Neural progenitor cell (in vitro differentiated cells): ENCODE results near the gene KCTD4.

Experiments used
- EZH2 ChIP-seq: fragments of 200-600 bp; sonication (generic); IDR thresholded peaks from 2 replicates; pipeline ENCODE4 v1.6.1; 2017; ENCODE audit warnings: antibody characterized with exemption, mild to moderate bottlenecking, moderate library complexity
- TF ChIP-seq, protein P1 (sequence below): fragments of 200-600 bp; sonication (generic); IDR thresholded peaks from 2 replicates; pipeline ENCODE4 v1.5.1; 2017; ENCODE audit warnings: antibody characterized with exemption, mild to moderate bottlenecking

DNA sequence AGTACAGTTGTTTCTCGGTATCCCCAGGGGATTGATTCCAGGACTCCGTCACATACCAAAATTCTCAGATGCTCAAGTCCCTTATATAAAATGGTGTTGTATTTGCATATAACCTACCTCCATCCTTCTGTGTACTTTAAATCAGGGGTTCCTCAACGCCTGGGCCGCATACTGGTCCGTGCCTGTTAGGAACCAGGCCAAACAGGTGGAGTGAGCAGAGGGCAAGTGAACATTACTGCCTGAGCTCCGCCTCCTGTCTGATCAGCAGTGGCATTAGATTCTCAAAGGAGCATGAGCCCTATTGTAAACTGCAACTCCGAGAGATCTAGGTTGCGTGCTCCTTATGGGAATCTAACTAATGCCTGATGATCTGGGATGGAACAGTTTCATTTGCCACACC is 42.2 kb upstream of the KCTD4 start:
- TF ChIP-seq, protein P1, sequence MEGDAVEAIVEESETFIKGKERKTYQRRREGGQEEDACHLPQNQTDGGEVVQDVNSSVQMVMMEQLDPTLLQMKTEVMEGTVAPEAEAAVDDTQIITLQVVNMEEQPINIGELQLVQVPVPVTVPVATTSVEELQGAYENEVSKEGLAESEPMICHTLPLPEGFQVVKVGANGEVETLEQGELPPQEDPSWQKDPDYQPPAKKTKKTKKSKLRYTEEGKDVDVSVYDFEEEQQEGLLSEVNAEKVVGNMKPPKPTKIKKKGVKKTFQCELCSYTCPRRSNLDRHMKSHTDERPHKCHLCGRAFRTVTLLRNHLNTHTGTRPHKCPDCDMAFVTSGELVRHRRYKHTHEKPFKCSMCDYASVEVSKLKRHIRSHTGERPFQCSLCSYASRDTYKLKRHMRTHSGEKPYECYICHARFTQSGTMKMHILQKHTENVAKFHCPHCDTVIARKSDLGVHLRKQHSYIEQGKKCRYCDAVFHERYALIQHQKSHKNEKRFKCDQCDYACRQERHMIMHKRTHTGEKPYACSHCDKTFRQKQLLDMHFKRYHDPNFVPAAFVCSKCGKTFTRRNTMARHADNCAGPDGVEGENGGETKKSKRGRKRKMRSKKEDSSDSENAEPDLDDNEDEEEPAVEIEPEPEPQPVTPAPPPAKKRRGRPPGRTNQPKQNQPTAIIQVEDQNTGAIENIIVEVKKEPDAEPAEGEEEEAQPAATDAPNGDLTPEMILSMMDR, result no peak
- TF ChIP-seq EZH2, result no peak
